ENCODE data around the gene UBE2J1.

UBE2J1 gene

DNA sequence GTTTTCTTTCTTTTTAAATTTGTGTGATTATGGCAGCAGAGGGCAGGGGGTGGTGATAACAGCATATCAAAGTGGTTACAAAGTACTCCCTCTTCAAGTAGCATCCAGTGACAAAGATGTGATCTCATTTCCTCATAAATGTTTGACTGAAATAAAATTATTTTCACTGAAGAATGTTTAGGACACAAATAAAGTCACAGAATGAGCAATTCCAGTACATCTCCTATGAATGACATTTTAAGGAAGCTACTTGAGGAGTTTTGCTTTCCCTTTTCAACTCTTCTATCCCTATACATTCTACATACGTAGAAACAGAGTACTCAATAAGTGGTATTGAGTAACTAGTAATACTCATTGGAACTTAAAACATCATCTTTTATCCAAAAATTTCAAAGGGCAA lies 23.5 kb downstream of the UBE2J1 start:
- H3K27ac ChIP-seq (ENCODE audit: low read depth, low read length, poor library complexity, severe bottlenecking) = no peak overlapping the region
- no peak overlapping the region for H3K9ac ChIP-seq (ENCODE audit: low read length)
- H3K9me2 ChIP-seq (ENCODE audit: low read depth, low read length) = no peaks in the 10 kb centered on the region
- no peak overlapping the region for H3K4me3 ChIP-seq (ENCODE audit: low read depth, low read length, poor library complexity, severe bottlenecking)
- TF ChIP-seq, protein P1, sequence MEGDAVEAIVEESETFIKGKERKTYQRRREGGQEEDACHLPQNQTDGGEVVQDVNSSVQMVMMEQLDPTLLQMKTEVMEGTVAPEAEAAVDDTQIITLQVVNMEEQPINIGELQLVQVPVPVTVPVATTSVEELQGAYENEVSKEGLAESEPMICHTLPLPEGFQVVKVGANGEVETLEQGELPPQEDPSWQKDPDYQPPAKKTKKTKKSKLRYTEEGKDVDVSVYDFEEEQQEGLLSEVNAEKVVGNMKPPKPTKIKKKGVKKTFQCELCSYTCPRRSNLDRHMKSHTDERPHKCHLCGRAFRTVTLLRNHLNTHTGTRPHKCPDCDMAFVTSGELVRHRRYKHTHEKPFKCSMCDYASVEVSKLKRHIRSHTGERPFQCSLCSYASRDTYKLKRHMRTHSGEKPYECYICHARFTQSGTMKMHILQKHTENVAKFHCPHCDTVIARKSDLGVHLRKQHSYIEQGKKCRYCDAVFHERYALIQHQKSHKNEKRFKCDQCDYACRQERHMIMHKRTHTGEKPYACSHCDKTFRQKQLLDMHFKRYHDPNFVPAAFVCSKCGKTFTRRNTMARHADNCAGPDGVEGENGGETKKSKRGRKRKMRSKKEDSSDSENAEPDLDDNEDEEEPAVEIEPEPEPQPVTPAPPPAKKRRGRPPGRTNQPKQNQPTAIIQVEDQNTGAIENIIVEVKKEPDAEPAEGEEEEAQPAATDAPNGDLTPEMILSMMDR (IDR thresholded peaks at IDR 0.05; ENCODE audit: low read length) = no peak
- TF ChIP-seq EZH2 (IDR thresholded peaks at IDR 0.05; ENCODE audit: borderline replicate concordance, low read length) = no peak
- H3K4me1 ChIP-seq (ENCODE audit: insufficient read depth, low read length, severe bottlenecking) = no peaks in the 10 kb centered on the region
- H3K36me3 ChIP-seq (ENCODE audit: insufficient read depth, low read length) = peaks cover 82% of the 10 kb centered on the region
- no peaks in the 10 kb centered on the region for H4K20me1 ChIP-seq (ENCODE audit: insufficient read depth, low read length)
- H3K4me2 ChIP-seq (ENCODE audit: low read length) = no peak overlapping the region
- H2AFZ ChIP-seq (ENCODE audit: low read length) = no peak overlapping the region
- H3K79me2 ChIP-seq (ENCODE audit: insufficient read depth, low read length) = no peaks in the 10 kb centered on the region
- no peaks in the 10 kb centered on the region for H3K27me3 ChIP-seq (ENCODE audit: insufficient read depth, low read length)
- H3K9me3 ChIP-seq (ENCODE audit: low read length) = no peaks in the 10 kb centered on the region
- H3F3A ChIP-seq (ENCODE audit: insufficient read depth, low read length) = no peaks in the 10 kb centered on the region; the same call in 1 of the 2 replicates

DNA sequence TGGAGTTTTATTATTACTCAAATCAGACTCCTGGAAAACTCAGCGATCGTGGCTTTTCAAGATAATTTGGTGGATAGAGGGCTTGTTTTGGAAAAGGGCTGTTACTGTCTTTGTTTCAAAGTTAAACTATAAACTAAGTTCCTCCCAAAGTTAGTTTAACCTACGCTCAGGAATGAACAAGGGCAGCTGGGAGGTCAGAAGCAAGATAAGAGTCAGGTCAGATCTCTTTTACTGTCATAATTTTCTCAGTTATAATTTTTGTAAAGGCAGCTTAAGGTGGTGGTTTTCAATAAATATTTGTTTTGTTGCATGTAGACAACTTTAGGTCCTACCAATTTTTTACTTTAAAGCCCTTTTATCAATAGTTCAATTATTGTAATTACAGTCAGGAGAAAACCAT lies 28.2 kb downstream of the UBE2J1 start:
- peaks cover 40% of the 10 kb centered on the region for H3K36me3 ChIP-seq (ENCODE audit: insufficient read depth, low read length)
- no peaks in the 10 kb centered on the region for H3F3A ChIP-seq (ENCODE audit: insufficient read depth, low read length)
- no peaks in the 10 kb centered on the region for H3K9me2 ChIP-seq (ENCODE audit: low read depth, low read length)
- H4K20me1 ChIP-seq (ENCODE audit: insufficient read depth, low read length) = no peaks in the 10 kb centered on the region
- no peaks in the 10 kb centered on the region for H3K27me3 ChIP-seq (ENCODE audit: insufficient read depth, low read length)
- peaks cover 6% of the 10 kb centered on the region for H3K4me1 ChIP-seq (ENCODE audit: insufficient read depth, low read length, severe bottlenecking)
- H3K4me3 ChIP-seq (ENCODE audit: low read depth, low read length, poor library complexity, severe bottlenecking) = no peak overlapping the region
- no peaks in the 10 kb centered on the region for H3K79me2 ChIP-seq (ENCODE audit: insufficient read depth, low read length)
- no peaks in the 10 kb centered on the region for H3K9me3 ChIP-seq (ENCODE audit: low read length)
- no peak overlapping the region for H3K9ac ChIP-seq (ENCODE audit: low read length)
- H3K4me2 ChIP-seq (ENCODE audit: low read length) = no peak overlapping the region
- H2AFZ ChIP-seq (ENCODE audit: low read length) = no peak overlapping the region
- TF ChIP-seq, protein P1 (IDR thresholded peaks at IDR 0.05; ENCODE audit: low read length) = no peak
- no peak for TF ChIP-seq EZH2 (IDR thresholded peaks at IDR 0.05; ENCODE audit: borderline replicate concordance, low read length)
- no peak overlapping the region for H3K27ac ChIP-seq (ENCODE audit: low read depth, low read length, poor library complexity, severe bottlenecking)

DNA sequence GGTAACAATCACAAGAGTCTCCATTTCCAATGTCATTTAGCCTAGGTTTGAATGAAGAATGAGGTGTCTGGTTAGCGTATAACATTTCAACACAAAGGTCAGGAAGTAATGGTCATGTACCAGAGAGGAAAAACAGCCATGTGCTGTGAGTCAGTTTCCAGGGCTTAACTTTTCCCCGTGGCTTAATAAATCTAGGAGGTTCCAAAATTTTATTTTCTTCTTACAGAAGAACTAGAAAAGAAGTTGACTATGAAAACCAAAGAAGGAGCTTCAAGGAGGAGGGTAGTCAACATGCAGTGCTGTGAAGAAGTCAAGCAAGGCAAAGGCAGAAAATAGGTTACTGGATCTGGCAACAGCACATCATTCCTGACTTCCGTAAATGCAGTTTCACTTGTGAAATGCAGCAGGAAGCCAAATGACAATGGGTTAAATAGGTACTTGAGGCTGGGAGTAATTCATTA lies 29.0 kb downstream of the UBE2J1 start:
- no peaks in the 10 kb centered on the region for H3F3A ChIP-seq (ENCODE audit: insufficient read depth, low read length)
- no peak overlapping the region for H3K4me2 ChIP-seq (ENCODE audit: low read length)

More for the DNA sequence above, 29.0 kb downstream of the UBE2J1 start:
- Histone ChIP-seq H3K27me3 (ENCODE audit: insufficient read depth, low read length) (no peaks in the 10 kb centered on the region), H3K27ac (ENCODE audit: low read depth, low read length, poor library complexity, severe bottlenecking) (no peak overlapping the region), H3K9me2 (ENCODE audit: low read depth, low read length) (no peaks in the 10 kb centered on the region), H4K20me1 (ENCODE audit: insufficient read depth, low read length) (no peaks in the 10 kb centered on the region), H3K9ac (ENCODE audit: low read length) (no peak overlapping the region), H3K4me1 (ENCODE audit: insufficient read depth, low read length, severe bottlenecking) (peaks cover 7% of the 10 kb centered on the region), H3K9me3 (ENCODE audit: low read length) (no peaks in the 10 kb centered on the region), H2AFZ (ENCODE audit: low read length) (no peak overlapping the region), H3K36me3 (ENCODE audit: insufficient read depth, low read length) (peaks cover 33% of the 10 kb centered on the region), H3K4me3 (ENCODE audit: low read depth, low read length, poor library complexity, severe bottlenecking) (no peak overlapping the region), H3K79me2 (ENCODE audit: insufficient read depth, low read length) (no peaks in the 10 kb centered on the region)
- TF ChIP-seq EZH2 (IDR thresholded peaks at IDR 0.05; ENCODE audit: borderline replicate concordance, low read length) = no peak
